GM21515 (cell line): ENCODE data around the gene DNAH12.
"Not testable (repeated sequence)": the region's sequence is repeated elsewhere in the genome, so short reads cannot be mapped to it uniquely, and the experiment has no call there.

ENCODE experiments used
- ATAC-seq: cut with Tn5 transposase; IDR thresholded peaks from one replicate; pipeline ENCODE4 v1.9.1; 2021; ENCODE audit not compliant: unreplicated experiment

Gene DNAH12

DNA sequence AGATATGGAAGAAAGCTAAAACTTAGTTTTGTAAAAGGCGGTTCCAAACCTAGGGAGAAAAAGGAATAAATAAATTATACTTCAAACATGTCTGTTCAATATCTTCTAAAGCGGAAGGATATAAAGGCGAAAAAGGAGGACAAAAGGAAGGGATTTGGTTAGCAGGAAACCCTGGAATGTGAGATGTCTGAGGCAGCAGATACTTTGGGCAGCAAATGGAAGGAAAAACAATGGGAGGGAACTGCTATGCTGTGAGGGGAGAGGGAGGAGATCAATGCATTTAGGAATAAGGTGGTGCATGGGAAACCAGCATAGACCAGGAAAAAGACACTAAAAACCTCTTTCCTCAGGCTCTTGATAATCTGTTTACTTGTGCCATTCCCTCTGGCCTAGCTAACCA lies 120.8 kb downstream of the DNAH12 start:
- ATAC-seq, result no peak

GRCh38 chr3:57421336-57421735 lies 122.8 kb downstream of the DNAH12 start:
- ATAC-seq, result no peak

- ATAC-seq, result no peak
Observed at GRCh38 chr3:57420001-57420400, 124.1 kb downstream of the DNAH12 start.

- no peak for ATAC-seq
Observed at GRCh38 chr3:57411715-57412114, 132.4 kb downstream of the DNAH12 start.

DNA sequence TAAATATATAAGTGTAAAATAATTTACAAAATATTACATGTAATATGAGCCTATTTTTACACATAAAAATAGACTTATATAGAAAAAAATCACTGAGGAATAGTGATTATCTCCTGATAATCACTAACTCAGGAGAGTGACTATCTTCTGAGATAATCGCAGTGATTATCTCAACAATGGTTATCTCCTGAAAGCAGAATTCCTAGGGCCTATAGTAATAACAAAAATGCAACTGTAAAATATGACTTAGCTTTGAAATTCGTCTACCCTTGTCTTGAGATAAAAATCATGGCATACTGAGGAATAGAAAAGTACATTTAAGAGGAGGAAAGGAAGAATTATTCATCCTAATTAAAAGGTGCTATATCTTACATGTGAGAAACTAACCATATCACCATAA lies 134.7 kb downstream of the DNAH12 start:
- ATAC-seq, result no peak

GRCh38 chr3:57402675-57403074 lies 141.5 kb downstream of the DNAH12 start:
- ATAC-seq, result no peak

- peak; percentile 96 for ATAC-seq
Observed at GRCh38 chr3:57397175-57398026, 146.7 kb downstream of the DNAH12 start.

DNA sequence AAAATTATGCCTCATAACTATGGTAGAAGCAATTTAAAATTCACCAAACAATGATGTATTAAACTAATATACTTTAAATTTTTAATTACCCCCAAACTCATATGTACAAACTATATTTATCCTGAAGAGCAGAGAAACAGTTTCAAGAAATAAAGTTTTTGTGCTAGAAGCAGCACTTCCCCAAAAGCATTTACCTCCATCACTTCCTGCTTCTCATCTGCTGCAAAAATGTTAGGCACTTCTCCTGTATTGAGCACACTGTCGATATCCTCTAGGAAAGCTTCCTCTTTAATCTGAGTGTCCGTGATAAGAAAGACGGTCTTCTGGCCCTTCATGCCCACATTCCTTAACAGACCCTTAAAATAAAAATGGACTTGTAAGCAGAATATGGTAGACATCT lies 150.2 kb downstream of the DNAH12 start:
- ATAC-seq, result no peak

- ATAC-seq, result no peak
Observed at GRCh38 chr3:57391767-57392166, 152.4 kb downstream of the DNAH12 start.

GRCh38 chr3:57389271-57389670 lies 154.9 kb downstream of the DNAH12 start:
- ATAC-seq, result no peak

DNA sequence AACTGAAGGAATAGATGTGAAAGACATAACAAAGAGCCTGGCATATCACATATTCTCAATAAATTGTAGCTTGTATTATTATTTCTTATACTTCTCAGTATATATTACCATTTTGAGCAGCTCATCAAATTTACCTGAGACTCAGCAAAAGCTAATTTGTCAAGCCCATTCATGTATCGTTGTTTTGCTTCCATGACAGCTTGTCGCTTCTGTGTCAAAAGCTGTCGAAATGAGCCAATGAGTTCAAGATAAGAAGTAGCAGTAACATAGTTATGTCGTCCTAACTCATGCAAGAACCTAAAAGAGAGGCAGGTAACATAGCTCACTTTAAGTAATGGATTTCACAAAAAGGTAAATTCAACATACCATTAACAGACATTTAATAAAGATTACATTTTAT lies 157.8 kb downstream of the DNAH12 start:
- ATAC-seq, result no peak

DNA sequence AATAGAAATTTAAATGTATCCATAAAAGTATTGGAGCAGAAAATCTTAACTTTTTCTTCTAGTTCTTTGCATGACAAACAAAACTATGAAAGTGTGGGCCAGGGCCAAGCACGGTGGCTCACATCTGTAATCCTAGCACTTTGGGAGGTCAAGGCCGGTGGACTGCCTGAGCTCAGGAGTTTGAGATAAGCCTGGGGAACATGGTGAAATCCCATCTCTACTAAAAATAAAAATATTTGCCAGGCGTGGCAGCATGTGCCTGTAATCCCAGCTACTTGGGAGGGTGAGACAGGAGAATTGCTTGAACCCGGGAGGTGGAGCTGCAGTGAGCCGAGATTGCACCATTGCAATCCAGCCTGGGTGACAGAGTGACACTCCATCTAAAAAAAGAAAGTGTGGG lies 158.6 kb downstream of the DNAH12 start:
- ATAC-seq, result no peak

DNA sequence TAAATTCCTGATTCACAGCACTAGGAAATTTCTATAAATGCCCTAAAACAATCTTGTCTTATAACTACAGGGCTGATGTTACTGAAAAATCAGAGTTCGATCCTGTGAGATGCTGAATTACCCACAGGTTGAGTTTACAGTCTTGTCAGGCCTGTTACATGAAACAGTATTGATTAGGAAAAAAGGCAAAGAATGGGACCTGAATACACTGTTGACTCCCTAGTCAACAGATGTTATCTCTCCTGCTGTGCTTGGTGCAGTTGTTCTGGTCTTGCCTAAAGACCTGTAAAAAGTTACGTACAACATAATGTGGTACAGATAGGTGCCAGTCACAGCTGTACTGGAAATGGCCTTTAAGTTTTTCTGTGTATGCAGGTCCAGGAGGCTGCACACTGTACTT lies 160.3 kb downstream of the DNAH12 start:
- no peak for ATAC-seq

DNA sequence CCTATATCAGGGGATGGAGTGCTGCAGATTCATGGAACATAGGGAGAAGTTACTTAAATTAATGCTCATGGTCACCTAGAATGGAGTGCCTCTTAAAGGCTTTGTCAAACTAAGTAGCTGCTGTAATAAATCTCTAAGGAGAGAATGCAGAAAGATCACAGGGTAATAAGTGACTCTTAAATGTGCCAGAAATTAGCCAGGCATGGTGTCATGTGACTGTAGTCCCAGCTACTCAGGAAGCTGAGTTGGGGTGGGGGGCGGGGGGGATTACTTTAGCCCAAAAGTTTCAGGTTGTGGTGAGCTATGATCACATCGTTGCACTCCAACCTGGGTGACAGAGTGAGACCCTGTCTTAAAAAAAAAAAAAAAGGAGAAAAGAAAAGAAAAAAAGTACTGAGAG lies 160.7 kb downstream of the DNAH12 start:
- ATAC-seq, result no peak

GRCh38 chr3:57382933-57383332 lies 161.2 kb downstream of the DNAH12 start:
- no peak for ATAC-seq

GRCh38 chr3:57370341-57370740 lies 173.8 kb downstream of the DNAH12 start:
- ATAC-seq, result no peak

GRCh38 chr3:57365089-57365488 lies 179.1 kb downstream of the DNAH12 start:
- ATAC-seq, result not testable (repeated sequence)

GRCh38 chr3:57356275-57356674 lies 187.9 kb downstream of the DNAH12 start:
- not testable (repeated sequence) for ATAC-seq

GRCh38 chr3:57354768-57355167 lies 189.4 kb downstream of the DNAH12 start:
- no peak for ATAC-seq

DNA sequence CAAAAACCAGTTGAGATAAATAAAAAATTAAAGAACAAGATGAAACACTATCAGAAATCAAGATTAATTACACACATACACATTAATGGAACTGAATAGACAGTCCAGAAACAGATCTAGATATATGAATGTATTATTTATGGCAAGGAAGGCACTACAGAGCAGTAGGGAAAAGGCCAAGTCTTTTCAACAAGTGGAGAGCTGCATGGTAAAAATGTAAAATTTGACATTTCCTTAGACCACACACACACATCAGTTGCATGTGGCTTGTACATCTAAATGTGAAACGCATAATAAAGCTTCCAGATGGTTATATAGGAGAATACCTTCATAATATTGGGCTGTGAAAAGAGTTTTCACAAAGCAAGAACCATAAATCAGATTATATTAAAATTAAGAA lies 193.9 kb downstream of the DNAH12 start:
- ATAC-seq, result no peak

DNA sequence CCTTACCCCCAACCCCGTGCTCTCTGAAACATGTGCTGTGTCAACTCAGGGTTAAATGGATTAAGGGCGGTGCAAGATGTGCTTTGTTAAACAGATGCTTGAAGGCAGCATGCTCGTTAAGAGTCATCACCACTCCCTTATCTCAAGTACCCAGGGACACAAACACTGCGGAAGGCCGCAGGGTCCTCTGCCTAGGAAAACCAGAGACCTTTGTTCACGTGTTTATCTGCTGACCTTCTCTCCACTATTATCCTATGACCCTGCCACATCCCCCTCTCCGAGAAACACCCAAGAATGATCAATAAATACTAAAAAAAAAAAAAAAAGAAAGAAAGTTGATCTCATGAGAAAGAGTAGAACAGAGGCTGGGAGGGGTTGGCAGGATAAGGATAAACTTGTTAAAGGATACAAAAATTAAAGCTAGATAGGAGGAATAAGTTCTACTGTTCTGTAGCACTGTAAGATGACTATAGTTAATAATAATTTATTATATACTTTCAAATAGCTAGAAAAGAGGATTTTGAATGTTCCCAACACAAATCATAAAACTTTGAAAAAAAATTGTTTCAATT lies 205.0 kb downstream of the DNAH12 start:
- not testable (repeated sequence) for ATAC-seq

DNA sequence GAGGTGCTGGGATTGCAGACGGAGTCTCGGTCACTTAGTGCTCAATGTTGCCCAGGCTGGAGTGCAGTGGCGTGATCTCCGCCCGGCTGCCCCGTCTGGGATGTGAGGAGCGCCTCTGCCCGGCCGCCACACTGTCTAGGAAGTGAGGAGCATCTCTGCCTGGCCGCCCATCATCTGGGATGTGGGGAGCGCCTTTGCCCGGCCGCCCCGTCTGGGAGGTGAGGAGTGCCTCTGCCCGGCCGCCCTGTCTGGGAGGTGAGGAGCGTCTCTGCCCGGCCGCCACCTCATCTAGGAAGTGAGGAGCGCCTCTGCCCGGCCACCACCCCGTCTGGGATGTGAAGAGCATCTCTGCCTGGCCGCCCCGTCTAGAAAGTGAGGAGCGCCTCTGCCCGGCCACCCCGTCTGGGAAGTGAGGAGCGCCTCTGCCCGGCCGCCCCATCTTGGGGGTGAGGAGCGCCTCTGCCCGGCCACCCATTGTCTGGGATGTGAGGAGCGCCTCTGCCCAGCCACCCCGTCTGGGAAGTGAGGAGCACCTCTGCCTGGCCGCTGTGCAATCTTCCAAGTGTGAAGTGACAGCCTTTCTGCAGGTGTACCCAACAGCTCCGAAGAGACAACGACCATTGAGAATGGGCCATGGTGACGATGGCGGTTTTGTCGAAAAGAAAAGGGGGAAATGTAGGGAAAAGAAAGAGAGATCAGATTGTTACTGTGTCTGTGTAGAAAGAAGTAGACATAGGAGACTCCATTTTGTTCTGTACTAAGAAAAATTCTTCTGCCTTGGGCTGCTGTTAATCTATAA lies 205.7 kb downstream of the DNAH12 start:
- ATAC-seq, result not testable (repeated sequence)
